GM21447 (cell line): ENCODE measurements around the gene SEMA4D.

Source experiments
- ATAC-seq: cut with Tn5 transposase; IDR thresholded peaks from one replicate; pipeline ENCODE4 v1.9.1; 2021; ENCODE audit not compliant: unreplicated experiment

SEMA4D gene

GRCh38 chr9:89432986-89433530 lies 64.9 kb downstream of the SEMA4D start:
- ATAC-seq = no peak

DNA sequence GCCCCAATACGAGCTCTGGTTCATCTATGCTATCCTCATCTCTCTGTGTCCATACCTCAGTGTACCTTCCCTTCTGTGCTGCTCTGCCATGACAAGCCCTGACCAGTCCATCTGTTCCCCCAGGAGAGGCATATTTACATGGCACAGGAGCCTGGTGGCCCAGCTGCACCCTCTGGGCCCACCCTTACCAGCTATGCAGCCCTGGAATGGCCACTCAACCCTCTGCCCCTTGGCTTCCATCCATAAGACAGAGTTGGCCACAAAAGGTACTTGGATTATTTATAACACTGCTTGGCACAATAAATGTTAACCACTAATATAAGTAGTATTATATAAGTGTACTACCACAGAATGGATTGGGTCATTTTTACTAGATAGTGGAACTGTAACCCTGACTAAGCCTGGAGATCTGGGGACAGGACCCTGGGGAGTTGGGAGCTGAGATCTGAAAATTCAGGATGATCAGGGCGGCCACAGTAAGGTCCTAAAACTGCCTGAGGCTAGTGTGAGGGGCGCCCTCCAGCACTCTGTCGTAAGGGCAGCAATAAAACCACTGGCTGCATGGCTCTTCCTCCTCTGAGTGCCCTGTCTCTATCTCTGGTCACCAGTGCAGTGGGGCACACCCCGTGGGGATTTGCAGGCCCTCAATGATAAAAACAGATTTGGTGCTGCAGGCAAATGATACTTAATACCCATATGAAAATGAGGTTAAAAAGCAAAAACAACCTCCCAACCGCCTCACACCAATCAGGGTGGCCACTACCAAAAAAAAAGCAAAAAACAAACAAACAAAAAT lies 65.8 kb downstream of the SEMA4D start:
- ATAC-seq = no peak

GRCh38 chr9:89430995-89431394 lies 66.9 kb downstream of the SEMA4D start:
- ATAC-seq = no peak

- ATAC-seq = no peak
Measured at GRCh38 chr9:89428901-89429890, 68.7 kb downstream of the SEMA4D start.

DNA sequence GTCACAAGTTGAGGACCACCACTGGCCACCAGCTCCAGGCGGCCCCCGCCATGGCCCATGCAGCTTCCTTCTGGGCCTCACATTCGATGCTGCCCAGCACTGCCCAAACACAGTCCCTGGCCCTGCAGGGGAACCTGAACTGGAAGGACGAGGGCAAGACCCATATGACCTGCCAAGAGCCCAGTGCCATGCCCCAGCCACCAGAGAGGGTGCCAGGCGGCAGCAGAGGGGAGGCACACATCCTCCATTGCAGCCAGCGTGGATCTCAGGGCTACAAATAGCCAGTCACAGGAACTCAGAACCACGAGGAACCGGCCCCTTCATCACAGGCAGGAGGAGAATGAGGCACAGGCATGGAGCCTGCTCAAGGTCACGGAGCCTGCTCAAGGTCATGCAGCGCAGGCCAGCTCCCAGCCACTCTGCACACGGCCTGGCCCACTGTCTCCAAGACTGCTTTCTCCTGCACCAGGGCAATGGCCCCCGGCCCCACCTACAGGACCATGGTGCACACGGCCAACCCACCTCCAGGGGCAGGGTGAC lies 69.6 kb downstream of the SEMA4D start:
- ATAC-seq = no peak

GRCh38 chr9:89427621-89428221 lies 70.2 kb downstream of the SEMA4D start:
- no peak for ATAC-seq

GRCh38 chr9:89426384-89426961 lies 71.4 kb downstream of the SEMA4D start:
- ATAC-seq = peak; percentile 69

DNA sequence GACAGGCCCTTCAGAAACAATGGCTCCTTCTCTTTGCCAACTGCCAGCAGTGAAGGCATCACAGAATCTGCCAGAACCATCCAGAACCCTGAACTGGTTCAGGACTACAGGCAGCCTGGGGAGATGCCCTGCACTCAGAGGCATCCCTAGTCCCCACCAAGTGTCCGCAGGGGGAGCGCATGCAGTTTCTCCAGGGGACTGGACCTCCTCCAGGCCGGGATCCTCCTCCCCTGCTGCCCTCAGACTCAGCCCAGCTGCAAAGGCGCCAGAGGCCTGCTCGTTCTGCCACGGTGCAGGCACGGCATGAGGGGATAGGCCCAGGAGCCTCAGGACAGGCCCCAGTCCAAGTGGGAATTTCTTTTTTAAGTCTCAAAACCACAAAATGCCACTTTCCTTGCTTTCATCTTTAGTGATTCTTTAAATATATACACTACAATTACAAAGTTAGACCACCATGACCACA lies 72.0 kb downstream of the SEMA4D start:
- ATAC-seq = no peak

GRCh38 chr9:89425024-89425805 lies 72.7 kb downstream of the SEMA4D start:
- ATAC-seq = no peak

DNA sequence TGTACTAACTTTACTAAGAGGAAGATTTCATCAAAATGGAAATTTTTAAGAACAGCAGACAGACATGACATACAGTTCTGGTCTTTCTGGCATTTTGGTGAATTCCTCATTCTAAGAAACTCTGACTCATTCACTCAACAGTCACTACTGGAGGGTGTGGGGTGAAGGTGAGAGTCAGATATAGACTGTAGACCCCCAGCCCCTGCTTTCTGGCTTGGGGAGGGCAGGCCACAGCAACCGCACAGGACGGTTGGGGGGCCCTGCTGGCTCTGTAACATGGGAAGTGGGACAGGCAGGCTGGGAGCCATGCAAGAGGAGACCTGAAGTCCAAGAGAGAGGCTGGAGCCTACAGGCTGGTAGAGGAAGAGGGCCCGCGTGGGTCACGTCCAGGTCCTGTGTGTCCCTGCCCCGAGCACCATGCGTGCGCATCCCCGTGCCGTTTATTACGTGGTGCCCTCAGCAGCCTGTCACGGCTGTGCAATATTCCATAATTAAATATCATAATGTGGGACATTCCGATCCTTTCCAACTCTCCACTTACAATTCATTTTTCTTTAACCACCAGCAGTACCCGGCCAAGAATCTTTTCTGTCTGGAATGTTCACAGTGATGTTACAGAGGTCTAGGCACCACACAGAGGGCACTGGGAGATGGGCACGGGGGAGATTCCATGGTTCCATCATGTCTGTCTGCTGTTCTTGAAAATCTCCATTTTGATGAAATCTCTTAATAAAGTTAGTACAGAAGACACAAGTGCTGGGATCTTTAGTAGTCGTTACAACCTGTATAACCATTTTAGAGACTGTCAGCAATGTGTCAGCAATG lies 75.5 kb downstream of the SEMA4D start:
- no peak for ATAC-seq

GRCh38 chr9:89421595-89421994 lies 76.3 kb downstream of the SEMA4D start:
- no peak for ATAC-seq

DNA sequence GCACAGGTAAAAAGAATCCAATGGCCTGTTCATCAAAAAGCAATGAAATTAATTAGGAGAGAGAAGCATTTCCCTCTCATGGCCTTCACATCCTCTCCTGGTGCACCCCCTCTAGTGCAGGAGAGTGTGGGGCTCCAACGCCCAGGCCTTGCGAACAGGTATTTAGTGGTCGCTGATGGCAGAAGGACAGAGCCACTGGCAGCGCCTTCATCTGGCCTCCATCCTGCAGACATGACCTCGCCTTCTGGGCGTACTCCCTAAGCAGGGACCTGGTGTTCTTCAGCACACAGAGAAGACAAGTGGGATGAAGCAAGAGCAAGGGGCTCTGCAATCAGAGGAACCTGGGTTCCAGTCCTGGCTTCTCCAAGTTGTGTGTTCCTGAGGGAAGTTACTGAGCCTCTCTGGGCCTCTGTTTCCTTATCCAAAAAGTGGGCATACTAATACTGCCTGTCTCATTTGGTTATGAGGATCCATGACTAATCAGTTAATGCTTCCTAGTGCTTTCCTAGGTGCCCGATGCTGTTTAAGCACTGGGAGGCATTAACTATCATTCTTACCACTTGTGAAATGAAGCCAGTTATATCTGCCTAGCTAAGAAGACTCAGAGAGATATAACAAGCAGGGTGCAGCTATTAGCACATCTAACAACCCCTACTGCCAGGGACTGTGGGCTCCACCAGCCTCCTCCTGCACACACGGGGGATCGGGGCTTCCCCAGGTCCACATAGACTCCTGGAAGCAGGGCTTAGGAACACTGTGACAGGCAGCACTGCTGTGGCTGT lies 77.3 kb downstream of the SEMA4D start:
- ATAC-seq = no peak

DNA sequence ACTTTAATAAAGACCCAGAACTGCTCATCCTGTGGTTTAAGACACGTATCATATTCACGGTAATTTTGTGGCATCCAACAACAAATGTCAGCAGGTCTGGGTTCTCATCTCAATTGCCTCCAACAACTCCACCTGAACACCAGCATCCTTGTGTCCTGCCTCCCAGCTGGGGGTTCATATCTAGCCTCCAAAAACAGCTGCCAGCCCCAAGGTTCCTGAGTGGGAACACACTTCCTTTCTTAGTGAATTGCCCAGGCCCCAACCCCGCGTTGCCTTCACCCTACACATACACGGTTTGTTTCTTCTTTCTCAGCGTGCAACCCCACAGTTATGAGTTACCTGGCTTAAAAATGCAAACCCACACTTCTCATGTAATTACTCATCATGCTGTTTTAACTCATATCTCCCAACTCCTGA lies 77.9 kb downstream of the SEMA4D start:
- no peak for ATAC-seq

GRCh38 chr9:89418882-89419640 lies 78.9 kb downstream of the SEMA4D start:
- ATAC-seq = peak; percentile 68

GRCh38 chr9:89418474-89418845 lies 79.5 kb downstream of the SEMA4D start:
- peak; percentile 1 for ATAC-seq

- ATAC-seq = no peak
Measured at GRCh38 chr9:89417832-89418473, 80.0 kb downstream of the SEMA4D start.
